Measurements from ENCODE around the gene NEGR1. TPM values are rescaled to one million over a fixed set of nuclear protein-coding genes. Genes with fewer than 3 reads are reported as not detected.

The NEGR1 gene
- total RNA-seq, 1 donor from 2014 or later, result 4.0 TPM

GRCh38 chr1:71885171-71885570, 397.2 kb downstream of the NEGR1 start:
- no peaks in the 10 kb centered on the region for H3K36me3 ChIP-seq (ENCODE audit: control insufficient read depth, insufficient read depth, low read length)
- TF ChIP-seq, protein P1, sequence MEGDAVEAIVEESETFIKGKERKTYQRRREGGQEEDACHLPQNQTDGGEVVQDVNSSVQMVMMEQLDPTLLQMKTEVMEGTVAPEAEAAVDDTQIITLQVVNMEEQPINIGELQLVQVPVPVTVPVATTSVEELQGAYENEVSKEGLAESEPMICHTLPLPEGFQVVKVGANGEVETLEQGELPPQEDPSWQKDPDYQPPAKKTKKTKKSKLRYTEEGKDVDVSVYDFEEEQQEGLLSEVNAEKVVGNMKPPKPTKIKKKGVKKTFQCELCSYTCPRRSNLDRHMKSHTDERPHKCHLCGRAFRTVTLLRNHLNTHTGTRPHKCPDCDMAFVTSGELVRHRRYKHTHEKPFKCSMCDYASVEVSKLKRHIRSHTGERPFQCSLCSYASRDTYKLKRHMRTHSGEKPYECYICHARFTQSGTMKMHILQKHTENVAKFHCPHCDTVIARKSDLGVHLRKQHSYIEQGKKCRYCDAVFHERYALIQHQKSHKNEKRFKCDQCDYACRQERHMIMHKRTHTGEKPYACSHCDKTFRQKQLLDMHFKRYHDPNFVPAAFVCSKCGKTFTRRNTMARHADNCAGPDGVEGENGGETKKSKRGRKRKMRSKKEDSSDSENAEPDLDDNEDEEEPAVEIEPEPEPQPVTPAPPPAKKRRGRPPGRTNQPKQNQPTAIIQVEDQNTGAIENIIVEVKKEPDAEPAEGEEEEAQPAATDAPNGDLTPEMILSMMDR (IDR thresholded peaks at IDR 0.05; ENCODE audit: insufficient read depth, low read length, poor library complexity, severe bottlenecking), result no peak
- no peaks in the 10 kb centered on the region for H3K27me3 ChIP-seq (ENCODE audit: control insufficient read depth, insufficient read depth, low read length)
- no peak for DNase-seq (ENCODE audit: low read depth)
- H3K4me3 ChIP-seq (ENCODE audit: low read depth, low read length), result no peak overlapping the region

DNA sequence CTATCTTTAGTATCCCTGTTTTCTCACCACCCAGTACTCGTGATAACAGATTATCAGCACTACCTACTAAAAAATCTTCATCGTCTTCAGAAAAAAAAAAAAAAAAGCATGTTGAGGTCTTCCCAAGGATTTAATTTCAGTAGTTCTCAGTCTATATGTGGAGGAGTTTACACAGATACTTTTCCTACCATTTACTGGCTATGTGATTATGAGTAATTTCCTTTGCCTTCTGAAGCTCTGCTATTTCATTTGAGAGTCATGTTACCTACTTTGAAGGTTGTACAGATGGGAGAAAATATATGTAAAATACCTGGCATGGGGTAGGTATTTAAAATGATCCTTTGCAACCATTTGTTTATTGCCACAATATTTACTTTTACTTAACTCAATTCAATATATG, 399.7 kb downstream of the NEGR1 start:
- peak; percentile 1 for DNase-seq (ENCODE audit: low read depth)
- TF ChIP-seq, protein P1 (IDR thresholded peaks at IDR 0.05; ENCODE audit: insufficient read depth, low read length, poor library complexity, severe bottlenecking), result no peak
- Histone ChIP-seq H3K27me3 (ENCODE audit: control insufficient read depth, insufficient read depth, low read length) (no peaks in the 10 kb centered on the region), H3K36me3 (ENCODE audit: control insufficient read depth, insufficient read depth, low read length) (no peaks in the 10 kb centered on the region), H3K4me3 (ENCODE audit: low read depth, low read length) (no peak overlapping the region)

GRCh38 chr1:71882226-71882625, 400.1 kb downstream of the NEGR1 start:
- TF ChIP-seq, protein P1 (IDR thresholded peaks at IDR 0.05; ENCODE audit: insufficient read depth, low read length, poor library complexity, severe bottlenecking), result no peak
- DNase-seq (ENCODE audit: low read depth), result no peak
- Histone ChIP-seq H3K36me3 (ENCODE audit: control insufficient read depth, insufficient read depth, low read length) (no peaks in the 10 kb centered on the region), H3K27me3 (ENCODE audit: control insufficient read depth, insufficient read depth, low read length) (no peaks in the 10 kb centered on the region), H3K4me3 (ENCODE audit: low read depth, low read length) (no peak overlapping the region)

DNA sequence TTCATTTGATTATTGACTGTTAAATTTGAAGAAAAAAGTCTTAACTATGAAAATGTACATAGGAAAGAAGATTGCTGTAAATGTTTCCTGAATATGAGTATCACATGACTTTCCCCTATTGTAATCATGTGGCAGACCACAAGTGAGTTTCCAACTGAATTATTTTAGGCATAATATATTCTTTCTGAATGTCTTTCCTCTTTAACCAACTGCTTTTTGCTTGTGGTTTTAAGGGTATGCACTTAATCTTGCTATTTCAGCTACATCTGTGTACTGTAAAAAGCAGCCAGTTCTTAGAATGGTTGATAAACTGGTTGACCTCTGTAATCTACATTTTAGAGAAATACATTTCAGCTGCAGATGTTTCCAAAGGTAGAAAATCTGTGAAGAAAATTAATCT, 400.7 kb downstream of the NEGR1 start:
- no peaks in the 10 kb centered on the region for H3K27me3 ChIP-seq (ENCODE audit: control insufficient read depth, insufficient read depth, low read length)
- no peaks in the 10 kb centered on the region for H3K36me3 ChIP-seq (ENCODE audit: control insufficient read depth, insufficient read depth, low read length)
- H3K4me3 ChIP-seq (ENCODE audit: low read depth, low read length), result no peak overlapping the region
- TF ChIP-seq, protein P1 (IDR thresholded peaks at IDR 0.05; ENCODE audit: insufficient read depth, low read length, poor library complexity, severe bottlenecking), result no peak
- no peak for DNase-seq (ENCODE audit: low read depth)

DNA sequence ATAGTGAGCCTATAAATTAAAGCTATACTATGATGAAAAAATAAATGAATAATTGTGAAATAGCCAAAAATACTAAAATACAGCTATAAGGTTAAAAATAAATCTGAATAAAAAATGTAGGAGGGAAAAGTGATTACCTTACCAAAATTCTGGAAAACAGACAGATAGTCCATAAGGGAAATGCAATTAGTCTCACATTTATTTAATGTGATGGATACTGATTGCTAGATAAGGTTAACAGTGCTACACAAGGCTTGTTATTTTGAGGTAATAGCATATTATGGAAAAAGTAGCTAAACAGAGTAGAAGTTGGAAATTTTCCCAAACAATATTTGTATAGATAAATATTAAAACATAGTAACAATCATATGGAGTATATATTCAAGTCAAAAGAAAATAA, 413.0 kb downstream of the NEGR1 start:
- DNase-seq (ENCODE audit: low read depth), result no peak
- Histone ChIP-seq H3K27me3 (ENCODE audit: control insufficient read depth, insufficient read depth, low read length) (no peaks in the 10 kb centered on the region), H3K4me3 (ENCODE audit: low read depth, low read length) (no peak overlapping the region), H3K36me3 (ENCODE audit: control insufficient read depth, insufficient read depth, low read length) (no peaks in the 10 kb centered on the region)
- TF ChIP-seq, protein P1 (IDR thresholded peaks at IDR 0.05; ENCODE audit: insufficient read depth, low read length, poor library complexity, severe bottlenecking), result no peak

DNA sequence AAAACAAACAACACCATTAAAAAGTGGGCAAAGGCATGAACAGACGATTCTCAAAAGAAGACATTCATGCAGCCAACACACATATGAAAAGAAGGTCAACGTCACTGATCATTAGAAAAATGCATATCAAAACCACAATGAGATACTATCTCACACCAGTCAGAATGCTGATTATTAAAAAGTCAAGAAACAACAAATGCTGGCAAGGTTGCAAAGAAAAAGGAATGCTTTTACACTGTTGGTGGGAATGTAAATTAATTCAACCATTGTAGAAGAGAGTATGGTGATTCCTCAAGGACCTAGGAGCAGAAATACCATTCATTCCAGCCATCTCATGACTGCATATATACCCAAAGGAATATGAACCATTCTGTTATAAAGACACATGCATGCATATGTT, 419.6 kb downstream of the NEGR1 start:
- TF ChIP-seq, protein P1 (IDR thresholded peaks at IDR 0.05; ENCODE audit: insufficient read depth, low read length, poor library complexity, severe bottlenecking), result no peak
- Histone ChIP-seq H3K27me3 (ENCODE audit: control insufficient read depth, insufficient read depth, low read length) (no peaks in the 10 kb centered on the region), H3K4me3 (ENCODE audit: low read depth, low read length) (no peak overlapping the region), H3K36me3 (ENCODE audit: control insufficient read depth, insufficient read depth, low read length) (no peaks in the 10 kb centered on the region)
- no peak for DNase-seq (ENCODE audit: low read depth)
